Activated naive CD8-positive, alpha-beta T cell (primary cell): ENCODE measurements around the gene SNX4.
"Not testable (repeated sequence)": the region's sequence is repeated elsewhere in the genome, so short reads cannot be mapped to it uniquely, and the experiment has no call there.

Experiments used
- H3K27ac Mint-ChIP-seq: one replicate; pipeline ENCODE4 v1.8.0; 2021; ENCODE audit warnings: mixed read lengths
- H3K27me3 Mint-ChIP-seq: one replicate; pipeline ENCODE4 v1.8.0; 2021; ENCODE audit warnings: mixed read lengths
- H3K36me3 Mint-ChIP-seq: one replicate; pipeline ENCODE4 v1.8.0; 2021; ENCODE audit warnings: mixed read lengths
- H3K4me1 Mint-ChIP-seq: one replicate; pipeline ENCODE4 v1.8.0; 2021; ENCODE audit warnings: low read depth, mixed read lengths
- H3K4me3 Mint-ChIP-seq: one replicate; pipeline ENCODE4 v1.8.0; 2021; ENCODE audit warnings: mild to moderate bottlenecking, mixed read lengths
- H3K9me3 Mint-ChIP-seq: one replicate; pipeline ENCODE4 v1.8.0; 2021; ENCODE audit warnings: low read depth, mixed read lengths

SNX4 gene

DNA sequence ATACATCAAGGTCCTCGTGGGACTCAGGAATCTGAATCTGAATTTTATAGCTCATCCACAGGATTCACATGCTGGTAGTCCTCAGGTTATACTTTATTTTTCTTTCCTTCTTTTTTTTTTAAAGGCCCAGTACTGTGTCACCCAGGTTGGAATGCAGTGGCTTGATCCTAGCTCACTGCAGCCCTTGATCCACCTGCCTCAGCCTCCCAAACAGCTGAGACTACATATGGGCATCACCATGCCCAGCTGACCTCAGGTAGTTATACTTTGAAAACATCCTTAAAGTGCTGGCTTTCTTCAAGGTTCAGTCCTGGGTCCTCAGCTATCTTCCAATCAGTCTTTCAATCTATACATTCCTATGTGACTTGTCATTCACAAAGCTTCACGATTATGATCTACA is 38.2 kb downstream of the SNX4 start:
- Mint-ChIP-seq H3K4me3 (no peak overlapping the region), H3K27me3 (no peaks in the 10 kb centered on the region), H3K27ac (no peak overlapping the region), H3K4me1 (no peaks in the 10 kb centered on the region), H3K9me3 (no peaks in the 10 kb centered on the region), H3K36me3 (no peaks in the 10 kb centered on the region)

DNA sequence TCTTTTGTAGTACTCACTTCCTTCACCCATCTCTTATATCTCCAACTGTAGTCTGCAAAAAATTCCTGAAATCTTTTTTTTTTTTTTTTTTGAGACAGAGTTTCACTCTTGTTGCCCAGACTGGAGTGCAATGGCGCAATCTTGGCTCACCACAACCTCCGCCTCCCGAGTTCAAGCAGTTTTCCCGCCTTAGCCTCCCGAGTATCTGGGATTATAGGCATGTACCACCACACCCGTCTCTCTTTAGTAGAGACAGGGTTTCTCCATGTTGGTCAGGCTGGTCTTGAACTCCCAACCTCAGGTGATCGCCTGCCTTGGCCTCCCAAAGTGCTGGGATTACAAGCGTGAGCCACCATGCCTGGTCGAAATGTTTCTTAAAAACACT is 38.6 kb downstream of the SNX4 start:
- not testable (repeated sequence) for H3K36me3 Mint-ChIP-seq, H3K27me3 Mint-ChIP-seq, H3K4me3 Mint-ChIP-seq, H3K4me1 Mint-ChIP-seq, H3K9me3 Mint-ChIP-seq, H3K27ac Mint-ChIP-seq

DNA sequence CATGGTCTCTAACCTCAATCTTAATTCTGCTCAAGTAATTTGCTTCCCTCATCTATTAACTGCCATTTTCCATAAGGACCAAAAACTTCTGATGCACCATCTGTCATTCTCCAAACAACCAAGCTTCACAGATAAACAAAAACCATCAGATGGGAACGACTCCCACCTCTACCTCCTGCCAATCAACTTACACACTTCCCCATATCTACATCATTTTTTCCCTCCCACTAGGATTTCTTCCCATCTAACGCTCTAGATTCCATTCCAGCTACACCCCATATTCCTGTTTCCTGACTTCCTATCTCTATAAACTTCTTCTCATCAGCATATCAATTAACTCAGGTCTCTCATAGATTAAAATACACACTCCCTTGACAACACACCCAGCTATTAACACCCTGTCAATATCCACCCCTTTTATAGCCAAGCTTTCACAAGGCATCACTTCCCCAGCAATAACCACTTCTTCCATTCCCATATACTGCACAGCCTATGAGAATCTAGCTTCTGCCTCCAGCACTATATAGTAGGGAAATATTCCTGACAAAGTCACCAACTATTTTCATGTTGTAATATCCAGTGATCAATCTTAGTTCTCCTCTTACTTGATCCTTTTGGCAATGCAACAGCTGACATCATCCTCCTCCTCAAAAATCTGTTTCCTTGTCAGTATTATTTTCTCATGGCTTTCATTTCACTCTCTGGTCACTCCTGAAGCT is 39.2 kb downstream of the SNX4 start:
- no peak overlapping the region for H3K27ac Mint-ChIP-seq
- H3K9me3 Mint-ChIP-seq = no peaks in the 10 kb centered on the region
- H3K36me3 Mint-ChIP-seq = no peaks in the 10 kb centered on the region
- H3K27me3 Mint-ChIP-seq = no peaks in the 10 kb centered on the region
- no peaks in the 10 kb centered on the region for H3K4me1 Mint-ChIP-seq
- no peak overlapping the region for H3K4me3 Mint-ChIP-seq

DNA sequence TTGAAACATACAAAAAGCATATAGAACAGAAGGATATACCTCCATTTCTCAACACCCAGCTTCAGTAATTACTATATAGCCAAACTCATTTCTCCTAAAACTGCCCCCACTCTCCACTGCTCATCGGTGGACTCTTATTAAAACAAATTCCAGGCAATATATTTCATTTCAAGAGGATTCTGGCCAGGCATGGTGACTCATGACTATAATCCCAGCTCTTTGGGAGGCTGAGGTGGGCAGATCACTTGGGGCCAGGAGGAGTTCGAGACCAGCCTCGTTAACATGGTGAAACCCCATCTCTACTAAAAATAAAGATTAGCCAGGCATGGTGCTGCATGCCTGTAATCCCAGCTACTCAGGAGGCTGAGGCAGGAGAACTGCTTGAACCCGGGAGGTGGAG is 40.9 kb downstream of the SNX4 start:
- Mint-ChIP-seq H3K36me3 (no peaks in the 10 kb centered on the region), H3K9me3 (no peaks in the 10 kb centered on the region), H3K4me3 (no peak overlapping the region), H3K27me3 (no peaks in the 10 kb centered on the region), H3K27ac (no peak overlapping the region), H3K4me1 (no peaks in the 10 kb centered on the region)

DNA sequence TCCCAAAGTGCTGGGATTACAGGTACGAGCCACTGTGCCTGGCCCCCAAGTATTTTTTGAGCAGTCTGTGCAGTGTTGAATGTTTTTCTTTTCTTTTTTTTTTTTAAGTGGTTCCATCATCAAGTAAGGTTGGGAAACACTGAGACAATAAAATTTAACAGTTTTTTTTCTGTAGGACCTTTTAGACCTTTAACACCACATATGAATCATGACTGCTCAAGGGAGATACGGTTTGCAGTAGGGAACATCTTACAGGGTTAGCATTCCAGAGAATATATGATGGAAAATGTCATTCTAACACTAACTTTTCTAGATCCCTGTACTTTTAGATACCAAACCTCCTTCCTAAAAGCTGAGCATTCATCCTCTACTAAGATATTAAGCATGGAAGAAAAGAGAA is 41.7 kb downstream of the SNX4 start:
- no peak overlapping the region for H3K27ac Mint-ChIP-seq
- no peak overlapping the region for H3K4me3 Mint-ChIP-seq
- no peaks in the 10 kb centered on the region for H3K4me1 Mint-ChIP-seq
- H3K9me3 Mint-ChIP-seq = no peaks in the 10 kb centered on the region
- peaks cover 4% of the 10 kb centered on the region for H3K36me3 Mint-ChIP-seq
- H3K27me3 Mint-ChIP-seq = no peaks in the 10 kb centered on the region

DNA sequence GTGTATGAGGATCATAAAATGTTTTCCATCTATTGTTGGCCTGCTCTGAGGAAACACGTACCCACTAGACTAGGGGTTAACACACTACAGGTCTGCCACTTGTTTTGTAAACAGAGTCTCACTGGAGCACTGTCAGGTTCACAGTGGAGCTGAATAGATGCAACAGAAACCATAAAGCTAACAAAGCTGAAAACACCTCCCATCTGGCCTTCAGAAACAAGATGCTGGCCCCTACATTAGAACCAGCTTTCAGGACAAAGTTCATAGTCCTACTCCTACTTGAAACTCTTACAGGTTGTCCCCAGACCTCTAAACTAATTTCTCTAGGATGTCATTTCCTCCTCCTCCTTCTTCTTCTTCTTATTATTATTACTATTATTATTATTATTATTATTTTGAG is 42.3 kb downstream of the SNX4 start:
- Mint-ChIP-seq H3K36me3 (peaks cover 4% of the 10 kb centered on the region), H3K27ac (no peak overlapping the region), H3K27me3 (no peaks in the 10 kb centered on the region), H3K9me3 (no peaks in the 10 kb centered on the region), H3K4me1 (no peaks in the 10 kb centered on the region), H3K4me3 (no peak overlapping the region)

DNA sequence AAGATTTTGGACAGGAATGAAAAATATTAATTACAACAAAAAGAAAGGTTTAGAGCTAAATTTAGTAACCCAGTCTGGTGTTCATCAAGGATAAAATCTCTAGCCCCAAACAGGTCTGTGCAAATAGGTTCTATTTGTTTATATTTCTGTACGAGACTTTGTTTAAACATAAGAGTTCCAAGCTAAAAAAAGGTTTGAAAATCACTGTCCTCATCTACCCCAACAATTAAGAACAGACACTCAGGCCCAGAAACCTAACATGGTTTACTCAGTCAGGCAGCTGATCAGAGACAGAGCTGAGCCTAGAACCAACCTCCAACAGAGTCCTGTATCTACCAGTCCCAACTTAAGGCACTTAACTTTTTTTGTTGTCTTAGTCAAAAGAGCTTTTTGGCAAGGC is 49.3 kb downstream of the SNX4 start:
- no peaks in the 10 kb centered on the region for H3K4me1 Mint-ChIP-seq
- no peak overlapping the region for H3K27ac Mint-ChIP-seq
- H3K4me3 Mint-ChIP-seq = no peak overlapping the region
- no peaks in the 10 kb centered on the region for H3K9me3 Mint-ChIP-seq
- H3K27me3 Mint-ChIP-seq = no peaks in the 10 kb centered on the region
- H3K36me3 Mint-ChIP-seq = peaks cover 16% of the 10 kb centered on the region

DNA sequence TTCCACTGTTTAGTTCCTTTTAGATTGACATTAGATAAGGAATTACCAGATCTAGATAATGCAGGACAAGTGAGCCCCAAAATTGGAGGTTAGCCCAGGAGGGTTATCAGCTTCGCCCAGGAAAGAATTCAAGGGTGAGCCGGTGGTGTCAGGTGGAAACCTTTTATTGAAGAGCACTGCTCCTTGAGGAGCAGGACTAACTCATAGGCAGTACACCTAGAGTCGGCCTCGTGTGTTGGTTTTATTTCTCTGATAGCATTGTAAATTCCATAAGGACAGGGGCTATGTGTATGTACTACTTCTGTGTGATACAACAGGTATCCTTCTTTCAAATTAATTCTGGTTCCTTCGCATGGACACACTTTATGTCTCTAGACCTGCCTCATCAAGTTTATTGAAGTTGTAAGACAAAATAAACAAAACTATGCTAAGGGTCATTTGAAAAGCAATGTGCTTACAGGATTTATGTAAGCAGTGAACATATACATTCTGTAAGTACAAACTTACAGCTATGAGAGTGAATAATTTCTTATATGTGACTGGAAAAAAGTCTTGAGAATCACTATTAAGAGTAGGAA is 57.2 kb downstream of the SNX4 start:
- Mint-ChIP-seq H3K9me3 (no peaks in the 10 kb centered on the region), H3K27ac (no peak overlapping the region), H3K4me3 (no peak overlapping the region), H3K27me3 (no peaks in the 10 kb centered on the region), H3K4me1 (no peaks in the 10 kb centered on the region), H3K36me3 (peaks cover 7% of the 10 kb centered on the region)

DNA sequence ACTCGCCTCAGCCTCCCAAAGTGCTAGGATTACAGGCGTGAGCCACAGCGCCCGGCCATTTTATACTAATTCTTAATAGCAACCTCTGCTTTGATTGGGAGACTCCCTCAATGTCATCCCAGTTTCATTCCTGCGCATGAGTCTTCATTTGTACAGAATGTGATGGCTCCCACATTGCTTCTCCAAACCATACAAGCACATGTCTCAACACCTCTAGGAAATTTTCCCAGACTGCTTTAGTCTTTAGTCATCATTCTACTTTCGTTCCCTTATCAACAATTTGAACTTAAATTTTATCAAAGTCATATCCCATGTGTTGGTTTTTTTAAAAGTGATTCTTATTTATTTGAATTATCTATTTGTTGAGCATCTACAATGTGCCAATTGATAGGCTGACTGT is 58.1 kb downstream of the SNX4 start:
- peaks cover 6% of the 10 kb centered on the region for H3K36me3 Mint-ChIP-seq
- H3K27me3 Mint-ChIP-seq = no peaks in the 10 kb centered on the region
- no peak overlapping the region for H3K4me3 Mint-ChIP-seq
- no peaks in the 10 kb centered on the region for H3K9me3 Mint-ChIP-seq
- no peak overlapping the region for H3K27ac Mint-ChIP-seq
- no peaks in the 10 kb centered on the region for H3K4me1 Mint-ChIP-seq

DNA sequence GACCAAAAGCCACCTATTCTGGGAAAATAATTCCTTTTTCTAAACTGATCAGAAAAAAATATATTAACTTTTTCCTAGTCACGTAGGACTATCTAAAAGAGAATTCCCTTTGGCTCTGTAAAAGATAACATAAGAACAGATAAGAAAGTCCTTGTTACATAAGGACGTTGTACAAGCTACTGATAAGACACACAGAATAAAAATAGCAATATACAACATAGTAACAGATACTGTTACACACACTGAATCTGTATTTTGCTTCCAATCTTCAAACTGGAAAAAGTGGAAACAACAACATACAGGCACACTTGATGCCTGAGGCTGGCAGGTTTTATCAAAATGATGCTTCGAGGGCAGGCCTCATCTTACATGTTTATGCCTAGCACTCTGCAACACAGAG is 59.8 kb downstream of the SNX4 start:
- Mint-ChIP-seq H3K27me3 (no peaks in the 10 kb centered on the region), H3K27ac (no peak overlapping the region), H3K9me3 (no peaks in the 10 kb centered on the region), H3K4me3 (no peak overlapping the region), H3K4me1 (no peaks in the 10 kb centered on the region), H3K36me3 (peaks cover 8% of the 10 kb centered on the region)

DNA sequence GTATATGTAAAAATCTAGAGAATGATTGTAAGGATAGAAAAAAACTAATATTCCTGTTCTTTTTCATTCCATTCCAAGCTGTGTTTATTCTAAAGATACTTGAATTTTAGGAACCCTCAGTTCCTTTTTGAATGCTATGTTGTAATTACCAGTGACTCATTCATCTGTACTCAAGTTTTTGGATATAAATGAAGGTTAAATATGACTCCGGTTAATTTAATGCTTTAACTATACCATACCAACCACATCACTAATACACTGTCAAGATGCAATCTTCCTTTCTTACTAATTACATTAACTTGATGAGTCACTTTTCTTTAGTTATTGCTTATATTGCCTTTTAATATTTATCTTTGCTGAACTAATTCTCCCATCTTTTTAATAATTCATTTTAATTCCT is 76.1 kb downstream of the SNX4 start:
- H3K27ac Mint-ChIP-seq = no peak overlapping the region
- H3K4me1 Mint-ChIP-seq = no peaks in the 10 kb centered on the region
- H3K9me3 Mint-ChIP-seq = peaks cover 7% of the 10 kb centered on the region
- peaks cover 11% of the 10 kb centered on the region for H3K36me3 Mint-ChIP-seq
- H3K27me3 Mint-ChIP-seq = no peaks in the 10 kb centered on the region
- no peak overlapping the region for H3K4me3 Mint-ChIP-seq

DNA sequence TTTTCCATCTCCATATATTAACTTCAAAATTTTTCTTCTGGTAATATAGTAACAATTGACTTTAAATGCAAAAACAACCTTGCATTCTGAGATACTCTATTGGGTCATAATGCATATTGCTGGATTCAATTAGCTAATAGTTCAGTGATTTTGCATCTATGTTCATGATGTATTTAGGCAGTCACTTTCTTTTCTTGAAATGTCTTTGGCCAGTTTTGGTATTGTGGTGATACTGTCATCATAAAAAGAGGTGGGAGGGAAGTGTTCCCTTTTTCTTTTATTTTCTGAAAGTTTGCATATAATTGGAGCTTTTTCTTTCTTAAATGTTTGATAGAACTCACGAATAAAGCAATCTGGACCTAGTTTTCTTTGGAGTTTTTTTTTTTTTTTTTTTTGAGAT is 77.5 kb downstream of the SNX4 start:
- no peak overlapping the region for H3K27ac Mint-ChIP-seq
- H3K27me3 Mint-ChIP-seq = no peaks in the 10 kb centered on the region
- no peak overlapping the region for H3K4me3 Mint-ChIP-seq
- H3K9me3 Mint-ChIP-seq = peaks cover 7% of the 10 kb centered on the region
- H3K36me3 Mint-ChIP-seq = peaks cover 11% of the 10 kb centered on the region
- no peaks in the 10 kb centered on the region for H3K4me1 Mint-ChIP-seq

DNA sequence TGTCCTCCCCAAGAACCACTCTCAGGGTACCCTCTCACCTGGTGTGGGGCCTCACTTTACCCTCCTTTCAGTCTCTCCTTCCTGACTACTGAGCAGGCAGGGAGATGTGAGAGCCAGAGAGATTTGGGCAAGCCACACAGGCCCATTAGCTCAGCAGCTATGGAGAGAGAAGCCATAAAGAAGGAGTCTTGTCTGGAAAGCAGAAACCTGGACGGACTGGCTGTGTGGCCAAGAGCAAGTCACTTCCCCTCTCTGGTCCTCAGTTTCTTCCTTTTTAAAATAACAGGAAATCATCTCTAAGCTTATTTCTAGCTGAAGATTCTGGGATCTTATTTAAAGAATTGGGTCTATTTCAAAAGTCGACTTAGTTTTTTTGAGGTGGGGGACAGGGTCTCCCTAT is 79.0 kb downstream of the SNX4 start:
- Mint-ChIP-seq H3K27me3 (no peaks in the 10 kb centered on the region), H3K9me3 (peaks cover 3% of the 10 kb centered on the region), H3K4me1 (no peaks in the 10 kb centered on the region)

DNA sequence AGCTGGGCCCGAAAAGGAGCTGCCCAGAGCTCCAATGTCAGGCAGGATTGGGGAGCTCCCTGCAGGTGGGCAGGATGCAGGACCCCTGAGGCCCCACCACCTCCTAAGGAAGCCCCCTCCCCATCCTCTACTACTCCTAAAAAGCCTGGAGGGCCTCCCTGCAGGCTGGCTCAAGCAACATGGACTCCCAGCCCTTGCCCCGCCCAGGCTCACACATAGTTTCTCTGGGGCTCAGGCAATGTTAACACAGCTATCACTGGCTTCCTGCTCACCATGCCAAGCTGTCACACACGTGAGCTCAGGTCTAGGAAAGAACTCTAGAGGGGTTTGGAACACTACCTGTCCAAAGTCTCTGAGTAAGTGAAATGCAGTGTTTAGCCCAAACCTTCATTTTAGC is 79.4 kb downstream of the SNX4 start:
- Mint-ChIP-seq H3K9me3 (peaks cover 3% of the 10 kb centered on the region), H3K36me3 (peaks cover 2% of the 10 kb centered on the region), H3K27ac (no peak overlapping the region), H3K4me3 (no peak overlapping the region), H3K27me3 (no peaks in the 10 kb centered on the region), H3K4me1 (no peaks in the 10 kb centered on the region)

More for the DNA sequence above, 79.0 kb downstream of the SNX4 start:
- H3K4me3 Mint-ChIP-seq = no peak overlapping the region
- H3K27ac Mint-ChIP-seq = no peak overlapping the region
- H3K36me3 Mint-ChIP-seq = peaks cover 2% of the 10 kb centered on the region

DNA sequence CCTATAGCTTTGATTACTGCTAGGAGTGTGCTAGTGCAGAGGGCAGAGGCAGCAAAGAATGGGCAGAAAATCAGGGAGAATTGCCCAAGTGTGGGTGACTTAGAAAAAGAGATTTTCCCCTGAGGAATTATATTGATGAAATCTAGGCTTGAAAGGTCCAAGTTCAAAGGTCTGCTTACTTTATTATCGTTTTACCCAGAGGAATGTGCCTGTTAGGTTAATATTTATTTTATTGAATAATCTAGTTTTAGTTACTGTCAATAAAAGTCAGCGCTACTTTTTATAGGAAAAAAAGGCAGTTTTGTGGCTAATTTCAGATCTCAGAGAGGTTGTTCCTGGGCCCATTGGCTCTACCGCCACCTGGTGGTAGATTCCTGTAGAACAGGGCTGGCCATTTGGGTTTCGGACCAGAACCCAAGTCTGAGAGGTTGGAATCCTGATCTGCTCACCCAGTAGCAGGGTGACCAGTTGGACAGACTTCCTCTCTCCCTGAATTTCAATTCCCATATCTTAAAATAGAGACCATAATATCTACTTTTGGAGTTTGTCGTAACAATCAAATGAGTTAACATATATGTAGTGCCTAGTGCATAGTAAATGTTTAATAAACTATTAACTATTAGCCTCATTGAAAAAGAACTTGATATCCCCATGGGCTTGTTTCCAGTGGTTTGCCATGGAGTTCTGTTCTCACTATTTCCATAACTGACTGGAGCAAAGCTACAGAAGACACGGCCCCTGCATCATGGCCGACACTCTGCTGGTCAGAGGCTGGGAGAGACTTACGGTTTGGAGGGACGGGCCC is 82.2 kb downstream of the SNX4 start:
- Mint-ChIP-seq H3K36me3 (peaks cover 2% of the 10 kb centered on the region), H3K27ac (no peak overlapping the region), H3K4me3 (no peak overlapping the region), H3K9me3 (peaks cover 3% of the 10 kb centered on the region), H3K4me1 (no peaks in the 10 kb centered on the region), H3K27me3 (no peaks in the 10 kb centered on the region)
